H1 (cell line): Measurements from ENCODE around the gene KCNJ12. TPM values are rescaled to one million over a fixed set of nuclear protein-coding genes. Genes with fewer than 3 reads are reported as not detected.

Experiments
- GTF2F1 ChIP-seq: IDR thresholded peaks from 2 replicates; pipeline ENCODE4 v1.6.1; 2012; ENCODE audit warnings: low read depth, low read length, improper control_type of control experiment, borderline replicate concordance
- polyA plus RNA-seq, 7 experiments: library from polyadenylated mRNA; depleted of rRNA in 3 of 7; stranded (reverse) in 5 of 7; unstranded in 2 of 7; fragments of >200 nt in 5 of 7; fragments of 200-250 nt in 2 of 7; gene quantifications; 1 replicate in 5 of 7; 2 replicates in 1 of 7; 4 replicates in 1 of 7; pipeline versions ENCODE4 v1.2.1 to v1.2.3, GENCODE V29; 2011 to 2013; ENCODE audit warnings: missing spikeins in 2 of 7, mixed read lengths in 2 of 7
- total RNA-seq: library from RNA; stranded (reverse); fragmentation: NEBNext Ultra II Directional; extraction: Animal tissue kit (Norgen Biotek cat#: 25700); gene quantifications from 2 replicates; pipeline ENCODE4 v1.2.1, GENCODE V29; 2021
- TF ChIP-seq, protein P1 (sequence below): fragments of 300-600 bp; sonication (generic); IDR thresholded peaks from 2 replicates; pipeline ENCODE4 v1.7.1; 2012; ENCODE audit warnings: low read length, moderate library complexity, mild to moderate bottlenecking, inconsistent platforms; ENCODE audit not compliant: insufficient replicate concordance

KCNJ12 gene
- total and polyA plus RNA-seq, 2 of the 8 experiments (the other 6 are each of a cell fraction or from before 2014, with no cell fraction given), result 1.2 to 1.5 TPM

DNA sequence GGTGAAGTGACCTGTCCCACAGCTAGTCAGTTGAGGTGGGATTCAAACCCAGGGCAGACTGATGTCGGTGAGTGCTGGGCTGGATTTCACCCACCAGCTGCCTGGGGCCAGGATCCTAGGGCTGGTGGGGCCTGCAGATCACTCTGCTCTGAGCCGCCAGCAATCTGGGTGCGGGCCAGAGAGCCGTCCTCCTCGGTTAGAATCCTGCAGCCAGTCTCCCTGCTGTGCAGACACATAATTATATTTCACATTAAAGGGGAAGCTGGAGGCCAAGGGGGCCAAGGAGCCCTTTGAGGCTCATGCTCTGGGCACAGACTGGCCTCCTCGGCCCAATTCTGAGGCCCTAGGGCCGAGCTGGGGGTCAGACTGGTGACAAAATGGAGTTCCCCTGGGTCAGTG is 996 bp upstream of the KCNJ12 start (continued):
- TF ChIP-seq, protein P1, sequence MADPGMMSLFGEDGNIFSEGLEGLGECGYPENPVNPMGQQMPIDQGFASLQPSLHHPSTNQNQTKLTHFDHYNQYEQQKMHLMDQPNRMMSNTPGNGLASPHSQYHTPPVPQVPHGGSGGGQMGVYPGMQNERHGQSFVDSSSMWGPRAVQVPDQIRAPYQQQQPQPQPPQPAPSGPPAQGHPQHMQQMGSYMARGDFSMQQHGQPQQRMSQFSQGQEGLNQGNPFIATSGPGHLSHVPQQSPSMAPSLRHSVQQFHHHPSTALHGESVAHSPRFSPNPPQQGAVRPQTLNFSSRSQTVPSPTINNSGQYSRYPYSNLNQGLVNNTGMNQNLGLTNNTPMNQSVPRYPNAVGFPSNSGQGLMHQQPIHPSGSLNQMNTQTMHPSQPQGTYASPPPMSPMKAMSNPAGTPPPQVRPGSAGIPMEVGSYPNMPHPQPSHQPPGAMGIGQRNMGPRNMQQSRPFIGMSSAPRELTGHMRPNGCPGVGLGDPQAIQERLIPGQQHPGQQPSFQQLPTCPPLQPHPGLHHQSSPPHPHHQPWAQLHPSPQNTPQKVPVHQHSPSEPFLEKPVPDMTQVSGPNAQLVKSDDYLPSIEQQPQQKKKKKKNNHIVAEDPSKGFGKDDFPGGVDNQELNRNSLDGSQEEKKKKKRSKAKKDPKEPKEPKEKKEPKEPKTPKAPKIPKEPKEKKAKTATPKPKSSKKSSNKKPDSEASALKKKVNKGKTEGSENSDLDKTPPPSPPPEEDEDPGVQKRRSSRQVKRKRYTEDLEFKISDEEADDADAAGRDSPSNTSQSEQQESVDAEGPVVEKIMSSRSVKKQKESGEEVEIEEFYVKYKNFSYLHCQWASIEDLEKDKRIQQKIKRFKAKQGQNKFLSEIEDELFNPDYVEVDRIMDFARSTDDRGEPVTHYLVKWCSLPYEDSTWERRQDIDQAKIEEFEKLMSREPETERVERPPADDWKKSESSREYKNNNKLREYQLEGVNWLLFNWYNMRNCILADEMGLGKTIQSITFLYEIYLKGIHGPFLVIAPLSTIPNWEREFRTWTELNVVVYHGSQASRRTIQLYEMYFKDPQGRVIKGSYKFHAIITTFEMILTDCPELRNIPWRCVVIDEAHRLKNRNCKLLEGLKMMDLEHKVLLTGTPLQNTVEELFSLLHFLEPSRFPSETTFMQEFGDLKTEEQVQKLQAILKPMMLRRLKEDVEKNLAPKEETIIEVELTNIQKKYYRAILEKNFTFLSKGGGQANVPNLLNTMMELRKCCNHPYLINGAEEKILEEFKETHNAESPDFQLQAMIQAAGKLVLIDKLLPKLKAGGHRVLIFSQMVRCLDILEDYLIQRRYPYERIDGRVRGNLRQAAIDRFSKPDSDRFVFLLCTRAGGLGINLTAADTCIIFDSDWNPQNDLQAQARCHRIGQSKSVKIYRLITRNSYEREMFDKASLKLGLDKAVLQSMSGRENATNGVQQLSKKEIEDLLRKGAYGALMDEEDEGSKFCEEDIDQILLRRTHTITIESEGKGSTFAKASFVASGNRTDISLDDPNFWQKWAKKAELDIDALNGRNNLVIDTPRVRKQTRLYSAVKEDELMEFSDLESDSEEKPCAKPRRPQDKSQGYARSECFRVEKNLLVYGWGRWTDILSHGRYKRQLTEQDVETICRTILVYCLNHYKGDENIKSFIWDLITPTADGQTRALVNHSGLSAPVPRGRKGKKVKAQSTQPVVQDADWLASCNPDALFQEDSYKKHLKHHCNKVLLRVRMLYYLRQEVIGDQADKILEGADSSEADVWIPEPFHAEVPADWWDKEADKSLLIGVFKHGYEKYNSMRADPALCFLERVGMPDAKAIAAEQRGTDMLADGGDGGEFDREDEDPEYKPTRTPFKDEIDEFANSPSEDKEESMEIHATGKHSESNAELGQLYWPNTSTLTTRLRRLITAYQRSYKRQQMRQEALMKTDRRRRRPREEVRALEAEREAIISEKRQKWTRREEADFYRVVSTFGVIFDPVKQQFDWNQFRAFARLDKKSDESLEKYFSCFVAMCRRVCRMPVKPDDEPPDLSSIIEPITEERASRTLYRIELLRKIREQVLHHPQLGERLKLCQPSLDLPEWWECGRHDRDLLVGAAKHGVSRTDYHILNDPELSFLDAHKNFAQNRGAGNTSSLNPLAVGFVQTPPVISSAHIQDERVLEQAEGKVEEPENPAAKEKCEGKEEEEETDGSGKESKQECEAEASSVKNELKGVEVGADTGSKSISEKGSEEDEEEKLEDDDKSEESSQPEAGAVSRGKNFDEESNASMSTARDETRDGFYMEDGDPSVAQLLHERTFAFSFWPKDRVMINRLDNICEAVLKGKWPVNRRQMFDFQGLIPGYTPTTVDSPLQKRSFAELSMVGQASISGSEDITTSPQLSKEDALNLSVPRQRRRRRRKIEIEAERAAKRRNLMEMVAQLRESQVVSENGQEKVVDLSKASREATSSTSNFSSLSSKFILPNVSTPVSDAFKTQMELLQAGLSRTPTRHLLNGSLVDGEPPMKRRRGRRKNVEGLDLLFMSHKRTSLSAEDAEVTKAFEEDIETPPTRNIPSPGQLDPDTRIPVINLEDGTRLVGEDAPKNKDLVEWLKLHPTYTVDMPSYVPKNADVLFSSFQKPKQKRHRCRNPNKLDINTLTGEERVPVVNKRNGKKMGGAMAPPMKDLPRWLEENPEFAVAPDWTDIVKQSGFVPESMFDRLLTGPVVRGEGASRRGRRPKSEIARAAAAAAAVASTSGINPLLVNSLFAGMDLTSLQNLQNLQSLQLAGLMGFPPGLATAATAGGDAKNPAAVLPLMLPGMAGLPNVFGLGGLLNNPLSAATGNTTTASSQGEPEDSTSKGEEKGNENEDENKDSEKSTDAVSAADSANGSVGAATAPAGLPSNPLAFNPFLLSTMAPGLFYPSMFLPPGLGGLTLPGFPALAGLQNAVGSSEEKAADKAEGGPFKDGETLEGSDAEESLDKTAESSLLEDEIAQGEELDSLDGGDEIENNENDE, result no peak
- no peak for TF ChIP-seq GTF2F1
